ENCODE measurements around the gene GTF2IRD2.
"Not testable (repeated sequence)": the region's sequence is repeated elsewhere in the genome, so short reads cannot be mapped to it uniquely, and the experiment has no call there.

GRCh38 chr7:74889518-74890129 is 38.2 kb upstream of the GTF2IRD2 start:
- TF ChIP-seq, protein P1, sequence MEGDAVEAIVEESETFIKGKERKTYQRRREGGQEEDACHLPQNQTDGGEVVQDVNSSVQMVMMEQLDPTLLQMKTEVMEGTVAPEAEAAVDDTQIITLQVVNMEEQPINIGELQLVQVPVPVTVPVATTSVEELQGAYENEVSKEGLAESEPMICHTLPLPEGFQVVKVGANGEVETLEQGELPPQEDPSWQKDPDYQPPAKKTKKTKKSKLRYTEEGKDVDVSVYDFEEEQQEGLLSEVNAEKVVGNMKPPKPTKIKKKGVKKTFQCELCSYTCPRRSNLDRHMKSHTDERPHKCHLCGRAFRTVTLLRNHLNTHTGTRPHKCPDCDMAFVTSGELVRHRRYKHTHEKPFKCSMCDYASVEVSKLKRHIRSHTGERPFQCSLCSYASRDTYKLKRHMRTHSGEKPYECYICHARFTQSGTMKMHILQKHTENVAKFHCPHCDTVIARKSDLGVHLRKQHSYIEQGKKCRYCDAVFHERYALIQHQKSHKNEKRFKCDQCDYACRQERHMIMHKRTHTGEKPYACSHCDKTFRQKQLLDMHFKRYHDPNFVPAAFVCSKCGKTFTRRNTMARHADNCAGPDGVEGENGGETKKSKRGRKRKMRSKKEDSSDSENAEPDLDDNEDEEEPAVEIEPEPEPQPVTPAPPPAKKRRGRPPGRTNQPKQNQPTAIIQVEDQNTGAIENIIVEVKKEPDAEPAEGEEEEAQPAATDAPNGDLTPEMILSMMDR (IDR thresholded peaks at IDR 0.05; ENCODE audit: control extremely low read depth in 1 of 3, insufficient read depth in 1 of 3, low read depth in 1 of 3, low read length in 3 of 3): not testable (repeated sequence)
- not testable (repeated sequence) for TF ChIP-seq POLR2A (IDR thresholded peaks at IDR 0.05; ENCODE audit: control extremely low read depth in 1 of 2, low read depth in 2 of 2, low read length in 2 of 2); SIN3A (conservative IDR thresholded peaks at IDR 0.05 in 1 of 2, IDR thresholded peaks at IDR 0.05 in 1 of 2; ENCODE audit: low read depth in 1 of 2, low read length in 2 of 2); RNF2 (IDR thresholded peaks at IDR 0.05; ENCODE audit: borderline replicate concordance, low read depth, low read length, missing control alignments, poor library complexity, severe bottlenecking); RAD21 (IDR thresholded peaks at IDR 0.05 in 1 of 2, conservative IDR thresholded peaks at IDR 0.05 in 1 of 2; ENCODE audit: low read depth in 2 of 2, low read length in 2 of 2); USF2 (IDR thresholded peaks at IDR 0.05; ENCODE audit: low read length); POLR2AphosphoS5 (IDR thresholded peaks at IDR 0.05; ENCODE audit: low read depth, low read length); CHD1 (IDR thresholded peaks at IDR 0.05; ENCODE audit: low read depth, low read length); EZH2 (IDR thresholded peaks at IDR 0.05; ENCODE audit: low read depth, low read length, severe bottlenecking); ATF3 (IDR thresholded peaks at IDR 0.05; ENCODE audit: insufficient read depth, low read depth, low read length); TAF1 (IDR thresholded peaks at IDR 0.05; ENCODE audit: low read depth, low read length)
- TF ChIP-seq, protein P2, sequence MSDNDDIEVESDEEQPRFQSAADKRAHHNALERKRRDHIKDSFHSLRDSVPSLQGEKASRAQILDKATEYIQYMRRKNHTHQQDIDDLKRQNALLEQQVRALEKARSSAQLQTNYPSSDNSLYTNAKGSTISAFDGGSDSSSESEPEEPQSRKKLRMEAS (IDR thresholded peaks at IDR 0.05): not testable (repeated sequence)
